HCT116 (cell line): ENCODE results near the gene KIF7. TPM values are rescaled to one million over a fixed set of nuclear protein-coding genes. Genes with fewer than 3 reads are reported as not detected.

ENCODE experiments used
- ATAC-seq: fragments of 200-7000 bp; cut with Tn5 transposase; 2 replicates; pipeline ENCODE4 v1.9.1; 2020; ENCODE audit warnings: mild to moderate bottlenecking, moderate library complexity
- BruUV-seq: library from RNA; stranded (reverse); fragments of 400-500 nt; replicated peaks from 2 replicates; lab custom pipeline; 2021; lab: Mats Ljungman, UMichigan
- CTCF ChIA-PET: fragments of 300-600 bp; sonication (Branson Sonifier 250); formaldehyde crosslinking; loops from one replicate; lab custom pipeline; 2021; ENCODE audit warnings: antibody characterized with exemption; lab: Charles Lee
- POLR2A ChIA-PET: fragments of 300-600, 350-600 bp; sonication (Branson Sonifier 250); formaldehyde crosslinking; loops from one replicate; lab custom pipeline; 2021; ENCODE audit warnings: antibody characterized with exemption; lab: Charles Lee
- RAD21 ChIA-PET, 2 experiments: fragments of 300-600 bp; sonication (Branson Sonifier 250); formaldehyde crosslinking; loops; one replicate each; lab custom pipeline; 2023; ENCODE audit warnings: low total read pairs in 2 of 2; ENCODE audit not compliant: uncharacterized antibody in 2 of 2, unreplicated experiment in 2 of 2, low non-redundant PET in 1 of 2; lab: Charles Lee
- DNase-seq: peaks from one replicate; pipeline ENCODE4 v3.0.0-alpha.2; 2010; ENCODE audit warnings: low read depth, low spot score
- H2AFZ ChIP-seq: fragments of 200-600 bp; shearing (Covaris generic), sonication (generic); 2 replicates; pipeline ENCODE4 v1.6.1; 2017; ENCODE audit warnings: low read depth, mixed run types, mixed read lengths, antibody characterized with exemption, low read length; ENCODE audit not compliant: poor library complexity, severe bottlenecking
- H3K27ac ChIP-seq: 2 replicates; pipeline ENCODE4 v1.5.1; 2012; ENCODE audit warnings: low read depth, low read length
- H3K27me3 ChIP-seq: fragments of 200-600 bp; sonication (generic); 2 replicates; pipeline ENCODE4 v1.6.1; 2016; ENCODE audit warnings: mixed run types, low read length, mixed read lengths; ENCODE audit not compliant: insufficient read depth
- H3K36me3 ChIP-seq, 2 experiments: fragments of 200-500 bp in 1 of 2; fragments of 200-600 bp in 1 of 2; sonication (Bioruptor generic) in 1 of 2; sonication (generic) in 1 of 2; 2 replicates each; pipeline versions ENCODE4 v1.5.1 to v1.6.1; 2014 to 2016; ENCODE audit warnings: low read length in 2 of 2, inconsistent platforms in 1 of 2, mixed read lengths in 1 of 2, mixed run types in 1 of 2; ENCODE audit not compliant: insufficient read depth in 2 of 2, control insufficient read depth in 1 of 2
- H3K4me1 ChIP-seq, 2 experiments: fragments of 200-600 bp in 1 of 2; sonication (generic) in 1 of 2; 2 replicates each; pipeline versions ENCODE4 v1.5.1 to v1.6.1; 2012 to 2017; ENCODE audit warnings: low read length in 2 of 2, inconsistent platforms in 1 of 2, mild to moderate bottlenecking in 1 of 2, mixed read lengths in 1 of 2, mixed run types in 1 of 2, moderate library complexity in 1 of 2; ENCODE audit not compliant: insufficient read depth in 2 of 2, control insufficient read depth in 1 of 2
- H3K4me2 ChIP-seq: fragments of 200-600 bp; sonication (generic); 2 replicates; pipeline ENCODE4 v1.6.1; 2017; ENCODE audit warnings: mixed run types, low read length, mixed read lengths
- H3K4me3 ChIP-seq, 2 experiments: fragments of 200-600 bp in 1 of 2; sonication (generic) in 1 of 2; replicated peaks in 1 of 2; 2 replicates each; pipeline ENCODE4 v1.5.1; 2011 to 2016; ENCODE audit warnings: low read length in 2 of 2, control low read depth in 1 of 2, low read depth in 1 of 2, mild to moderate bottlenecking in 1 of 2, mixed read lengths in 1 of 2, mixed run types in 1 of 2
- H3K79me2 ChIP-seq: fragments of 200-600 bp; sonication (generic); 2 replicates; pipeline ENCODE4 v1.6.1; 2017; ENCODE audit warnings: mild to moderate bottlenecking, mixed run types, low read length, moderate library complexity, mixed read lengths; ENCODE audit not compliant: insufficient read depth
- H3K9ac ChIP-seq: fragments of 200-600 bp; sonication (generic); 2 replicates; pipeline ENCODE4 v1.6.1; 2016; ENCODE audit warnings: low read length, mixed read lengths
- H3K9me2 ChIP-seq: fragments of 200-600 bp; sonication (generic), shearing (Covaris generic); 2 replicates; pipeline ENCODE4 v1.6.1; 2017; ENCODE audit warnings: mixed run types, mild to moderate bottlenecking, moderate library complexity; ENCODE audit not compliant: insufficient read depth
- H3K9me3 ChIP-seq, 2 experiments: fragments of 200-500 bp in 1 of 2; fragments of 200-600 bp in 1 of 2; sonication (Bioruptor generic) in 1 of 2; sonication (generic) in 1 of 2; 2 replicates each; pipeline ENCODE4 v1.6.1; 2014 to 2017; ENCODE audit warnings: low read length in 2 of 2, mixed read lengths in 2 of 2, inconsistent platforms in 1 of 2, low read depth in 1 of 2, mild to moderate bottlenecking in 1 of 2, mixed run types in 1 of 2, moderate library complexity in 1 of 2; ENCODE audit not compliant: control insufficient read depth in 1 of 2, insufficient read depth in 1 of 2
- H4K20me1 ChIP-seq: fragments of 200-600 bp; sonication (generic), shearing (Covaris generic); 2 replicates; pipeline ENCODE4 v1.6.1; 2017; ENCODE audit warnings: mixed run types, mild to moderate bottlenecking, moderate library complexity; ENCODE audit not compliant: insufficient read depth
- CEBPB ChIP-seq: IDR thresholded peaks from 2 replicates; pipeline ENCODE4 v1.6.1; 2012; ENCODE audit warnings: low read depth
- CTCF ChIP-seq, 3 experiments: fragments of 200-600 bp in 1 of 3; sonication (generic) in 1 of 3; IDR thresholded peaks in 2 of 3; conservative IDR thresholded peaks in 1 of 3; 2 replicates each; pipeline ENCODE4 v1.5.1; 2012 to 2017; ENCODE audit warnings: low read depth in 2 of 3, low read length in 2 of 3, antibody characterized with exemption in 1 of 3, borderline replicate concordance in 1 of 3, control low read depth in 1 of 3, mild to moderate bottlenecking in 1 of 3, mixed read lengths in 1 of 3, mixed run types in 1 of 3, moderate library complexity in 1 of 3; ENCODE audit not compliant: insufficient read depth in 1 of 3
- EGR1 ChIP-seq: IDR thresholded peaks from 2 replicates; pipeline ENCODE4 v1.6.1; 2012; ENCODE audit warnings: low read depth
- ELF1 ChIP-seq: IDR thresholded peaks from 2 replicates; pipeline ENCODE4 v1.6.1; 2012; ENCODE audit warnings: low read depth, borderline replicate concordance
- EZH2 ChIP-seq: fragments of 200-600 bp; sonication (generic); IDR thresholded peaks from 2 replicates; pipeline ENCODE4 v1.6.1; 2017; ENCODE audit warnings: antibody characterized with exemption, mixed run types
- EZH2phosphoT487 ChIP-seq: fragments of 200-600 bp; IDR thresholded peaks from 2 replicates; pipeline ENCODE4 v1.6.1; 2018; ENCODE audit warnings: antibody characterized with exemption, borderline replicate concordance
- FOSL1 ChIP-seq: IDR thresholded peaks from 2 replicates; pipeline ENCODE4 v1.6.1; 2012; ENCODE audit warnings: low read depth
- JUND ChIP-seq: IDR thresholded peaks from 2 replicates; pipeline ENCODE4 v1.6.1; 2012
- MAX ChIP-seq: IDR thresholded peaks from 2 replicates; pipeline ENCODE4 v1.6.1; 2012
- POLR2AphosphoS5 ChIP-seq: IDR thresholded peaks from 2 replicates; pipeline ENCODE4 v1.6.1; 2011; ENCODE audit warnings: mild to moderate bottlenecking, low read depth, low read length, moderate library complexity
- RAD21 ChIP-seq: IDR thresholded peaks from 2 replicates; pipeline ENCODE4 v1.6.1; 2012; ENCODE audit warnings: low read depth, mild to moderate bottlenecking
- REST ChIP-seq: IDR thresholded peaks from 2 replicates; pipeline ENCODE4 v1.6.1; 2012; ENCODE audit warnings: low read depth
- SIN3A ChIP-seq: IDR thresholded peaks from 2 replicates; pipeline ENCODE4 v1.6.1; 2012; ENCODE audit warnings: low read depth
- SP1 ChIP-seq: IDR thresholded peaks from 2 replicates; pipeline ENCODE4 v1.6.1; 2012; ENCODE audit warnings: low read depth
- SRF ChIP-seq: IDR thresholded peaks from 2 replicates; pipeline ENCODE4 v1.6.1; 2012; ENCODE audit warnings: low read depth
- TCF7L2 ChIP-seq: IDR thresholded peaks from 2 replicates; pipeline ENCODE4 v1.7.0; 2011; ENCODE audit warnings: borderline replicate concordance, inconsistent platforms; ENCODE audit not compliant: insufficient read depth, insufficient read length; ENCODE audit errors: extremely low read depth
- ZBTB33 ChIP-seq: IDR thresholded peaks from 2 replicates; pipeline ENCODE4 v1.6.1; 2011; ENCODE audit warnings: mild to moderate bottlenecking, low read length, moderate library complexity; ENCODE audit not compliant: insufficient replicate concordance; ENCODE audit errors: extremely low read depth
- ZFX ChIP-seq: fragments of 450-650 bp; IDR thresholded peaks from 2 replicates; pipeline ENCODE4 v1.6.1; 2017
- ZNF274 ChIP-seq: fragments of 200-500 bp; sonication (Bioruptor generic); IDR thresholded peaks from 2 replicates; pipeline ENCODE4 v1.6.1; 2014; ENCODE audit warnings: mild to moderate bottlenecking, low read depth, low read length, inconsistent platforms
- intact Hi-C: fragments of 100-400 bp; cut with micrococcal nuclease; formaldehyde crosslinking; loops from 2 replicates; pipeline ENCODE4 v1.10.0; 2022
- total RNA-seq: library from RNA; stranded (reverse); gene quantifications from one replicate; pipeline ENCODE4 v1.2.1, GENCODE V29; 2021; ENCODE audit not compliant: unreplicated experiment

Gene KIF7
- total RNA-seq, 1 experiment from 2014 or later = 0.12 TPM

DNA sequence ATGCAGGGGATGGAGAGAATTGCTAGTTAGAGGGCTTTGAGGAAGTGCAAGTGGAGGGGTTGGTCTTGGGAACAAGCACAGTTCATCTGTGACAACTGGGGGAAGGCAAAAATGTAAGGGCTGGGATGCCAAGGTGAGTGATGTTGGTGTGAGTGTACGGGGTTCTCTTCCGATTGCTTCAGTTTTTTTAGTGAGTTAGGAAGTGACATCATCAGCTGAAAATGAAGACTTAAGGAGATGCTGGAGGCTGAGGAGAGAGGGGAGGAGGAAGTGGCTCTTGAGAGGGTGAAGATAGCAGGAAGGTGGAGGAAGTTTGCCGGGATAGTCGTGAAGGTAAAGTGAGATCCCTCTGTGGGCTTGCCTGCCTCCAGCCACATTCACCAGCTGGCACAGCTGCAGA is 67.3 kb downstream of the KIF7 start:
- Histone ChIP-seq H3K4me3 (no peak overlapping the region), H3K4me1 (no peaks in the 10 kb centered on the region), H3K79me2 (peaks cover 89% of the 10 kb centered on the region), H3K9me3 (no peaks in the 10 kb centered on the region), H3K27me3 (no peaks in the 10 kb centered on the region), H4K20me1 (no peaks in the 10 kb centered on the region), H3K27ac (no peak overlapping the region), H2AFZ (no peak overlapping the region), H3K36me3 (peaks cover 79 to 82% of the 10 kb centered on the region in 2 experiments), H3K9me2 (no peaks in the 10 kb centered on the region), H3K9ac (no peak overlapping the region), H3K4me2 (no peak overlapping the region)
- DNase-seq (no peak), ATAC-seq (no peak)
- no TSS peak for BruUV-seq
- ChIA-PET RAD21 (no interaction called here), CTCF (no interaction called here), POLR2A (no interaction called here)
- intact Hi-C loops = no loop called here
- TF ChIP-seq MAX (no peak), SRF (no peak), SIN3A (no peak), EGR1 (no peak), FOSL1 (no peak), CTCF (IDR thresholded peaks at IDR 0.05 in 2 of 3, conservative IDR thresholded peaks at IDR 0.05 in 1 of 3; ENCODE audit: borderline replicate concordance in 1 of 3, insufficient read depth in 1 of 3, low read depth in 2 of 3, low read length in 2 of 3) (no peak), EZH2 (no peak), REST (no peak), ZNF274 (no peak), ZFX (no peak), SP1 (no peak), ZBTB33 (no peak), EZH2phosphoT487 (no peak), RAD21 (no peak), ELF1 (no peak), TCF7L2 (no peak), CEBPB (no peak), POLR2AphosphoS5 (no peak), JUND (no peak)
